Tibial nerve (tissue), 4 donors: Measurements from ENCODE around the gene MASP1. TPM values are rescaled to one million over a fixed set of nuclear protein-coding genes. Genes with fewer than 3 reads are reported as not detected.
"Not testable (repeated sequence)": the region's sequence is repeated elsewhere in the genome, so short reads cannot be mapped to it uniquely, and the experiment has no call there.

Source experiments
- DNase-seq, 2 donors: peaks; one replicate each; pipeline ENCODE4 v3.0.0-alpha.2; 2019; ENCODE audit warnings: low spot score in 2 of 2
- H3K27ac ChIP-seq, 4 donors: fragments of 200-600 bp; sonication (generic) in 3 of 4; one replicate each; pipeline ENCODE4 v1.5.1; 2017 to 2019; ENCODE audit warnings: mild to moderate bottlenecking in 1 of 4
- H3K27me3 ChIP-seq, 2 donors: fragments of 200-600 bp; sonication (generic) in 1 of 2; one replicate each; pipeline versions ENCODE4 v1.5.1 to v1.6.0; 2017 to 2019
- H3K36me3 ChIP-seq, 3 donors: fragments of 200-600 bp; sonication (generic); one replicate each; pipeline ENCODE4 v1.5.1; 2018 to 2019
- H3K4me1 ChIP-seq, 4 donors: fragments of 200-600 bp; sonication (generic) in 3 of 4; one replicate each; pipeline ENCODE4 v1.5.1; 2017 to 2019
- H3K4me3 ChIP-seq, 4 donors: fragments of 200-600 bp; sonication (generic) in 3 of 4; one replicate each; pipeline ENCODE4 v1.5.1; 2017 to 2019; ENCODE audit warnings: mild to moderate bottlenecking in 1 of 4, moderate library complexity in 1 of 4
- H3K9me3 ChIP-seq, 4 donors: fragments of 200-600 bp; sonication (generic) in 3 of 4; one replicate each; pipeline ENCODE4 v1.5.1; 2017 to 2019
- EP300 ChIP-seq, 2 donors: sonication (generic); formaldehyde crosslinking; IDR thresholded peaks; one replicate each; pipeline ENCODE4 v1.6.1; 2017; ENCODE audit warnings: antibody characterized with exemption in 2 of 2, mild to moderate bottlenecking in 1 of 2
- POLR2A ChIP-seq, 2 donors: fragments of 450-650 bp; IDR thresholded peaks; one replicate each; pipeline ENCODE4 v1.6.1; 2017; ENCODE audit warnings: antibody characterized with exemption in 2 of 2, mild to moderate bottlenecking in 2 of 2, moderate library complexity in 2 of 2
- WGBS, 2 donors: methylation state at CpG; one replicate each; pipeline ENCODE4 v1.1.5; 2018; 5-methylcytosine and 5-hydroxymethylcytosine counted together
- total RNA-seq, 4 donors: library from RNA; depleted of rRNA; stranded (reverse); fragments of >200 nt; gene quantifications; one replicate each; pipeline ENCODE4 v1.1.0, GENCODE V29; 2016
- TF ChIP-seq, protein P1 (sequence below), 5 experiments: fragments of 200-600 bp in 3 of 5; fragments of 450-650 bp in 2 of 5; sonication (generic) in 3 of 5; IDR thresholded peaks; one replicate each; pipeline ENCODE4 v1.5.1; 2016 to 2019; ENCODE audit warnings: antibody characterized with exemption in 5 of 5, mild to moderate bottlenecking in 3 of 5, moderate library complexity in 2 of 5

The MASP1 gene
- total RNA-seq, 4 donors from 2014 or later: 2.0 to 10.9 (median 4.7) TPM

DNA sequence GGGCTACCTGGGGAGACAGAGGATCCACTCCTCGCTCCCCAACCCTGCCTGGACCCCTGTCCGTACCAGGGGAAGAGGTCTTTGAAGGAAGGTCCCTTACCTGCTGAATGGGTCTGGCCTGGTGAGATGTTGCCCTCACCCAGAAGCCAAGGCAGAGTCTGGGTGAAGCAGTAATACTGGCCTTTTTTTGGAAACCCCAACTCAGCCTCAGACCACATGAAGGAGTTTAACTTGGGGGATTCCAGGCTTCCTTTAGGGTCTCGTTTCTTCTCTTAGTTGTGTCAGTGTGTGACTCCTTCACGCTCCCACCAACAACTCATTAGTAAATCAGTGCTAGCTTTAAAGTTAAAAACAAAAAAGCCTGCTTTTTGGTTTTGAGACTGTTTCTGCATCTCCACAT lies 48.6 kb downstream of the MASP1 start:
- Histone ChIP-seq H3K4me1 (peaks cover 0 to 7% (median 0%) of the 10 kb centered on the region in 4 donors), H3K4me3 (no peak overlapping the region), H3K27me3 (no peaks in the 10 kb centered on the region), H3K9me3 (no peaks in the 10 kb centered on the region), H3K36me3 (no peaks in the 10 kb centered on the region), H3K27ac (no peak overlapping the region)
- DNase-seq: no peak
- 89 to 96% methylated on average over 4 of the region's 4 CpGs for WGBS, 2 donors
- TF ChIP-seq EP300 (IDR thresholded peaks at IDR 0.05): no peak
- TF ChIP-seq POLR2A (IDR thresholded peaks at IDR 0.05): no peak
- TF ChIP-seq, protein P1, sequence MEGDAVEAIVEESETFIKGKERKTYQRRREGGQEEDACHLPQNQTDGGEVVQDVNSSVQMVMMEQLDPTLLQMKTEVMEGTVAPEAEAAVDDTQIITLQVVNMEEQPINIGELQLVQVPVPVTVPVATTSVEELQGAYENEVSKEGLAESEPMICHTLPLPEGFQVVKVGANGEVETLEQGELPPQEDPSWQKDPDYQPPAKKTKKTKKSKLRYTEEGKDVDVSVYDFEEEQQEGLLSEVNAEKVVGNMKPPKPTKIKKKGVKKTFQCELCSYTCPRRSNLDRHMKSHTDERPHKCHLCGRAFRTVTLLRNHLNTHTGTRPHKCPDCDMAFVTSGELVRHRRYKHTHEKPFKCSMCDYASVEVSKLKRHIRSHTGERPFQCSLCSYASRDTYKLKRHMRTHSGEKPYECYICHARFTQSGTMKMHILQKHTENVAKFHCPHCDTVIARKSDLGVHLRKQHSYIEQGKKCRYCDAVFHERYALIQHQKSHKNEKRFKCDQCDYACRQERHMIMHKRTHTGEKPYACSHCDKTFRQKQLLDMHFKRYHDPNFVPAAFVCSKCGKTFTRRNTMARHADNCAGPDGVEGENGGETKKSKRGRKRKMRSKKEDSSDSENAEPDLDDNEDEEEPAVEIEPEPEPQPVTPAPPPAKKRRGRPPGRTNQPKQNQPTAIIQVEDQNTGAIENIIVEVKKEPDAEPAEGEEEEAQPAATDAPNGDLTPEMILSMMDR (IDR thresholded peaks at IDR 0.05): no peak

DNA sequence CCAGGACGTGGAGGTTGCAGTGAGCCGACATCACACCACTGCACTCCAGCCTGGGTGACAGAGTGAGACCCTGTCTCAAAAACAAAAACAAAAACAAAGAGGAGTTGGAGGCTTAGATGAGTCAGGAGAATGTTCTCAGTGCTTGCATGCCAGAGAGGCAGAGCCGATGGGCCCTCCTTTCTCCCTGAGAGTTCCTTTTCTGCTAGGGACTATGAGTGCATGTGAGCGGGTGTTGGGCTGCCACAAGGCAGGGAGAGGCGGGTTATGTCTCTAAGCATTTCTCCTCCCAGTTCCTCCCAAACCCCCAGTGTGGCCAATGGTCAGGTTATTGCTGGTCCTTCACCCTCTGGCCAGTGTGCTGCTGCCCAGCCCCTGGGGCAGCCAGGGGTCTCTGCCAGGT lies 49.1 kb downstream of the MASP1 start:
- Histone ChIP-seq H3K27ac (no peak overlapping the region), H3K36me3 (no peaks in the 10 kb centered on the region), H3K4me3 (no peak overlapping the region), H3K9me3 (no peaks in the 10 kb centered on the region), H3K27me3 (no peaks in the 10 kb centered on the region), H3K4me1 (peaks cover 0 to 7% (median 0%) of the 10 kb centered on the region in 4 donors)
- TF ChIP-seq EP300 (IDR thresholded peaks at IDR 0.05) (no peak), POLR2A (IDR thresholded peaks at IDR 0.05) (no peak)
- TF ChIP-seq, protein P1 (IDR thresholded peaks at IDR 0.05): no peak
- 77 to 80% methylated on average over 5 of the region's 5 CpGs for WGBS, 2 donors
- DNase-seq: no peak

DNA sequence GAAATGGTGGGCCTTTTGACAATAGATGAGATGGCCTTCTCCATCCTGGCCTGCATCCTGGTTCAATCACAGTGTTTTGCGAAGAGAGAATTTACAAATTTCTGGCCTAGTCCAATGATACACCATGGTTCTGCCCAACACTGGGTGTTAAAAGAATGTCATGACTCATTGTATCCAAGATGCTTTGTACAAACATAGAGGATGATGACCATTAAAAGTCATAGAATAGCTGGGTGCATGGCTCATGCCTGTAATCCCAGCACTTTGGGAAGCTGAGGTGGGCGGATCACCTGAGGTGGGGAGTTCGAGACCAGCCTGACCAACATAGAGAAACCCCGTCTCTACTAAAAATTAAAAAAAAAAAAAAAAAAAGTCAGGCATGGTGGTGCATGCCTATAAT lies 52.7 kb downstream of the MASP1 start:
- not testable (repeated sequence) for H3K36me3 ChIP-seq, H3K4me3 ChIP-seq, H3K9me3 ChIP-seq, H3K4me1 ChIP-seq, H3K27me3 ChIP-seq, DNase-seq, H3K27ac ChIP-seq
- 93 to 98% methylated on average over 4 of the region's 4 CpGs for WGBS, 2 donors

- H3K36me3 ChIP-seq: no peaks in the 10 kb centered on the region
- H3K27me3 ChIP-seq: no peaks in the 10 kb centered on the region
- no peak overlapping the region for H3K27ac ChIP-seq
- TF ChIP-seq, protein P1 (IDR thresholded peaks at IDR 0.05): no peak
- TF ChIP-seq EP300 (IDR thresholded peaks at IDR 0.05) (no peak), POLR2A (IDR thresholded peaks at IDR 0.05) (no peak)
- 80 to 88% methylated on average over 1 of the region's 1 CpG for WGBS, 2 donors
- DNase-seq: no peak
- H3K4me1 ChIP-seq: no peaks in the 10 kb centered on the region
- H3K4me3 ChIP-seq: no peak overlapping the region
- H3K9me3 ChIP-seq: no peaks in the 10 kb centered on the region
Observed at GRCh38 chr3:187238239-187238638, 53.3 kb downstream of the MASP1 start.

DNA sequence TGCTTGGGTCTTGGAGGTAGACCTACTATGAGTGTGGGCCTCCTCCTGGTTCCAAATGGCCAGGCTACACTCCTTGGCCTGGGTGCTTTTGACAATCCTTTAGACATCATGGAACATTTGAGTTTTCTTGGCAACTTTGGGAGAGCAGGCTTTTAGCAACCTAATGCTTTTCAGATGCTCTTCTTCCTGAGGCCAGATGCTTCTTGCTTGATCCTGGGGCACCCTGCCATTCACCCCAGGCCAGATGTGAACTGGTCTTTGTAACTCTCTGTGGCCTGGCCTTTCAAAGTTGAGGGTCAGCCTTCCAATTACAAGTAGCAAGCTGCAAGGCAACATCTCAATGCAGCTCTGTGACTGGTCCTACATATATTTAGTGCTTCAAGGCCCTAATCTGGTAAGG lies 53.8 kb downstream of the MASP1 start:
- Histone ChIP-seq H3K9me3 (no peaks in the 10 kb centered on the region), H3K36me3 (no peaks in the 10 kb centered on the region), H3K4me3 (no peak overlapping the region), H3K27me3 (no peaks in the 10 kb centered on the region), H3K27ac (no peak overlapping the region), H3K4me1 (no peaks in the 10 kb centered on the region)
- TF ChIP-seq POLR2A (IDR thresholded peaks at IDR 0.05) (no peak), EP300 (IDR thresholded peaks at IDR 0.05) (no peak)
- TF ChIP-seq, protein P1 (IDR thresholded peaks at IDR 0.05): no peak
- DNase-seq: peak in 1 of 2 donors; percentile 12

- no peaks in the 10 kb centered on the region for H3K4me1 ChIP-seq
- H3K27me3 ChIP-seq: no peaks in the 10 kb centered on the region
- DNase-seq: no peak
- H3K36me3 ChIP-seq: no peaks in the 10 kb centered on the region
- H3K27ac ChIP-seq: no peak overlapping the region
- TF ChIP-seq POLR2A (IDR thresholded peaks at IDR 0.05) (no peak), EP300 (IDR thresholded peaks at IDR 0.05) (no peak)
- TF ChIP-seq, protein P1 (IDR thresholded peaks at IDR 0.05): no peak
- no peak overlapping the region for H3K4me3 ChIP-seq
- 83 to 89% methylated on average over 1 of the region's 1 CpG for WGBS, 2 donors
- no peaks in the 10 kb centered on the region for H3K9me3 ChIP-seq
Observed at GRCh38 chr3:187236962-187237361, 54.6 kb downstream of the MASP1 start.
